HG02759 (cell line): Measurements from ENCODE around the gene ELP2.
"Not testable (repeated sequence)": the region's sequence is repeated elsewhere in the genome, so short reads cannot be mapped to it uniquely, and the experiment has no call there.

Source experiments
- ATAC-seq: cut with Tn5 transposase; IDR thresholded peaks from one replicate; pipeline ENCODE4 v1.9.1; 2021; ENCODE audit warnings: mild to moderate bottlenecking, moderate library complexity; ENCODE audit not compliant: unreplicated experiment

Gene ELP2

DNA sequence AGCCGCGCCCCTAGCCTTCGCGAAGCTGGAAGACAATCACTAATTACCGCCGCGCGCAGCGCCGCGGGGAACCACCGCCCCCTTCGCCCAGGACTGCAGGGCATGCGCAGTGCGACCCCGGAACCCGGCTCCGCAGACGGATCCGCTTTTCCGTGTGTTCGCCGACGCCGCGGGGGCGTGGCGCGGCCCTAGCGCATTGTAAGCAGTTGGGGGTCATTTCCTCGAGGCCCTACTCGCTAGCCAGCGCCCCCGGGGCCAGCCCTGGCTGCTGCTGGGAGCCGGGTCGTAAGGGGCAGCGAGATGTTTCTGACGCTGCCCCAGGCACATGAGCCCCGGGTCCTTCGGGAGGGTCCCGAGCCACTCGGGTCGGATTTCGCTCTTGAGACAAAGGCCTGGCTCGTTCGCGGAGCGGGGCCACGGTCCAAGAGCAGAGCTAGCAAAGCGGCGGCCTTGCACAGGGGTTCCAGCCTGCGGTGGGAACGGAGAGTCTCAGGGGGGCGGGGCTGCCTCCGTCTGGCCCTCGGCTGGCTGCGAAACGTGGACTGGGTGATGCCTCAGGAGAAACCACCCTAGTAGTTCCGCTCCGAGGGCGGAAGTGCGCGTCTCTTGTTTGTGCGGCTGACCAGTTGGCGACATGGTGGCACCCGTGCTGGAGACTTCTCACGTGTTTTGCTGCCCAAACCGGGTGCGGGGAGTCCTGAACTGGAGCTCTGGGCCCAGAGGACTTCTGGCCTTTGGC is at the start of gene ELP2, which contains the start of gene SLC39A6:
Gene ELP2 (plus strand): TSS at position 600 of the 739 bp plus-strand sequence. CDS start 35 bp downstream, at position 635.
Gene SLC39A6 (minus strand): TSS at position 41 of the 739 bp plus-strand sequence. CDS start 2,333 bp downstream, outside the sequence.
- peak; percentile 91 for ATAC-seq

- ATAC-seq: not testable (repeated sequence)
These were observed 48.6 kb upstream of the ELP2 start for GRCh38 chr18:36081118-36081517.

GRCh38 chr18:36083729-36084128 is 46.0 kb upstream of the ELP2 start:
- ATAC-seq: no peak

DNA sequence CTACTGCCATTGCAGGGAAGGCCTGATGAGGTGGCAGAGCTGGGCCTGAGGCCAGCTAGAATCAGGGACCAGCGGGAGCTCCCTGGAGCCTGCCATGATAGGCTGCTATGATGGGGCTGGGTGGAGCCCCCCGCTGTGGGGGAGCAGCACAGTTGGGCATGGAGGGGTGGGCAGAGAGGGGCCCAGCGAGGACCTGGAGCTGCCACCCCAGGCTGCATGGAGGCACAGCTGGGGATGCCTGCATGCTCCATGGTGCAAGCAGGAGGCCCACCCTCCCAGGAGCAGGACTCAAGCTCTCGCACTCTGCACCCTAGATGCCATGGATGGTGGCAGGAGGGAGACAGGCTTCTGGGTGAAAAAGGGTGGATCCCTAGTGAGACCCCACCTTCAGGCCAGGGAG is 44.5 kb upstream of the ELP2 start:
- ATAC-seq: no peak

DNA sequence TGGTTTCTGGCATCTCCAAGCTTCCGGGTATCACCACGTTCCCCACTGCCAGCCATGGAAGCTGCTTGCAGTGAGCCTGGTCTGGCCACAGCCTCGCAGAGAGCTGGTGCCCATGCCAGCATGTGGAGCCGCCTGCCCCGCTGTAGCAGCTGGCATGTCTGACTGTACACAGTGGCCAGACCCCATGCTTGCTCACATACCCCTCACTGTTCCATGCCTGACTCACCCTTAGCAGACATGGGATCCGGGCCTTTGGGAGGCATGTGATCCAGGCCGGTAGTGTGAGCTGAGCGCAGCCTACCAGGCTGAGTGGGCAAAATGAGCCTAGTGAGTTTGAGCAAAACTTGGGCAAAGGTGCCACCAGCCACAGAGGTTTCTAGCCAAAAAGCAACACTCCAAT is 43.5 kb upstream of the ELP2 start:
- ATAC-seq: no peak

DNA sequence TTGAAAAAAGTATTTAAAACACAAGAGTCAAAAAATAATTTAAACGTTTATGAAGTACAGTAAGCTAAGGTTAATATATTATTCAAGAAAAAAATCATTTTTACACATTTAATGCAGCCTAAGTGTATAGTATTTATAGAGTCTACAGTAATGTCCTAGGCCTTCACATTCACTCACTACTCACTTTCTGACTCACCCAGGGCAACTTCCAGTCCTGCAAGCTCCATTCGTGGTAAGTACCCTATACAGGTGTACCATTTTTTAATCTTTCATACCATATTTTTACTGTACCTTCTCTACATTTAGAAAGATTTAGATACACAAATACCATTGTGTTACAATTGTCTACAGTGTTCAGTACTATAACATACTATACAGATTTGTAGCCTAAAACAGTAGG is 41.4 kb upstream of the ELP2 start:
- ATAC-seq: no peak

GRCh38 chr18:36089001-36089400 is 40.7 kb upstream of the ELP2 start:
- ATAC-seq: no peak

DNA sequence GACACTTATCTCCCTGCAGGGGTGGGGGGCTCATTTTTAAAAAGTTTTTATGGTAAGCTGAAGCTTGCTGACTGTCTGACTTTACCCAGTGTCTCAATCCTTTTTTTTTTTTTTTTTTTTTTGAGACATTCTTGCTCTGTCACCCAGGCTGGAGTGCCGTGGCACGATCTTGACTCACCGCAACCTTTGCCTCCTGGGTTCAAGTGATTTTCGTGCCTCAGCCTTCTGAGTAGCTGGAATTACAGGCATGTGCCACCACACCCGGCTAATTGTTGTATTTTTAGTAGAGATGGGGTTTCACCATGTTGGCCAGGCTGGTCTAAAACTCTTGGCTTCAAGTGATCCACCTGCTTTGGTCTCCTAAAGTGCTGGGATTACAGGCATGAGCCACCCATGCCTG is 37.6 kb upstream of the ELP2 start:
- not testable (repeated sequence) for ATAC-seq

GRCh38 chr18:36094431-36094830 is 35.3 kb upstream of the ELP2 start:
- no peak for ATAC-seq

- ATAC-seq: no peak
These were observed 33.7 kb upstream of the ELP2 start for GRCh38 chr18:36095936-36096519.

DNA sequence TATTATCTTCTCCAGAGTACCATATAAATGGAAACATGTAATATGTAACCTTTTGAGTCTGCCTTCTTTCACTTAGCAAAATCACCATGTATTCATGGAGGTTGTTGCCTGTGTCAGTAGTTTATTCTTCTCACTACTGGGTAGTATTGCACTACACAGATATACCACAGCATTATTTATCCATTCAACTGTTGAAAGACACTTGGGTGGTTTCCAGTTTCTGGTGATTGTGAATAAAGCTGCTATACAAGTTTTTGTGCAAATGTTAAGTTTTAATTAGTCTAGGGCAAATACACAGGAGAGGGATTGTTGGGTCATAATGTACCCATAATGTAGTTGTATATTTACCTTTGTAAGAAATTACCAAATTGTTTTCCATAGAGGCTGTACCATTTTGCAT is 32.7 kb upstream of the ELP2 start:
- no peak for ATAC-seq

GRCh38 chr18:36099311-36099710 is 30.4 kb upstream of the ELP2 start:
- no peak for ATAC-seq

GRCh38 chr18:36101943-36102342 is 27.8 kb upstream of the ELP2 start:
- ATAC-seq: no peak

GRCh38 chr18:36104749-36105148 is 24.9 kb upstream of the ELP2 start:
- no peak for ATAC-seq

GRCh38 chr18:36107477-36107876 is 22.2 kb upstream of the ELP2 start:
- ATAC-seq: no peak

GRCh38 chr18:36108196-36108595 is 21.5 kb upstream of the ELP2 start:
- no peak for ATAC-seq

GRCh38 chr18:36108601-36109000 is 21.1 kb upstream of the ELP2 start:
- ATAC-seq: no peak

GRCh38 chr18:36109737-36110136 is 20.0 kb upstream of the ELP2 start:
- no peak for ATAC-seq

- ATAC-seq: no peak
These were observed 17.4 kb upstream of the ELP2 start for GRCh38 chr18:36112302-36112701.

DNA sequence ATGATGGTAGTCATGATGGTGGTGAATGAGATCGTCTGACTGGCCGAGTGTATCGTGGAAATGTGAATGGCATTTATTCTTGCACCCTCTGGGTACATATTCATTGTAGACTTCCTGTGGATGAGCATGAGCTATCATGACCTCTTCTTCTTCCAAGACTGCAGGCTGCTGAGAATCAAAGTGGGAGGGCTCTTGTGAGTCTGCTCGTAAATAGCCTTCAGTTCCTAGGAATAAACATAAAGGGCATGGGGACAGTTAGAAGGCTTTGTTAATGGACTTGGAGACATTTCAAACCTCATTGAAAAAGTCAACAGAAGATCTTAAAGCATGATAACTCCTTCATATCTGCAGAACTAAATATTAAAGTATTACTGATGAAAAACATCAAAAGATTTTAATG is 15.4 kb upstream of the ELP2 start:
- no peak for ATAC-seq

- no peak for ATAC-seq
These were observed 15.0 kb upstream of the ELP2 start for GRCh38 chr18:36114738-36115137.

GRCh38 chr18:36116771-36117170 is 12.9 kb upstream of the ELP2 start:
- ATAC-seq: not testable (repeated sequence)

GRCh38 chr18:36120297-36120696 is 9.4 kb upstream of the ELP2 start:
- no peak for ATAC-seq
